ENCODE data around the gene ABLIM1. TPM values are rescaled to one million over a fixed set of nuclear protein-coding genes. Genes with fewer than 3 reads are reported as not detected.

The ABLIM1 gene
- total RNA-seq, 6 donors from 2014 or later, result 92.2 to 153 (median 131) TPM

DNA sequence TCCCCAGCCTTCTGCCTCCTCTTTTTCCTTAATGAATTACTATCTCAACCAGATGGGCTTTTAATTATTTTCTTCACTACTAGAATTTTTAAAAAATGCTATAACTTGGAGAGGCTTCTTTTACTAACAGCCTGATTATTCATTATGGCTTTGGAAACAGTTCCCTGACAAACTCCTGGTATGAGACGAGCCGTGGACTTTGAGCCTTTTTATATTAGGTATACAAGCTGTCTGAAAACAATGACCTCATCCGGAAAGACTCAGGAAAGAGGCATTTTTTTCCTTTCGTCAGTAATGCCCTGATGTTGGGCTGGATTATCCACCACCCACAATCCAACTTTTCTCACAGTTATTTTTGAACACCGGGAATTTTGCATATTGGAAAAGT is 26.7 kb upstream of the ABLIM1 start:
- DNase-seq, result no peak
- 24 to 27% methylated on average over 5 of the region's 5 CpGs for WGBS, 2 donors

DNA sequence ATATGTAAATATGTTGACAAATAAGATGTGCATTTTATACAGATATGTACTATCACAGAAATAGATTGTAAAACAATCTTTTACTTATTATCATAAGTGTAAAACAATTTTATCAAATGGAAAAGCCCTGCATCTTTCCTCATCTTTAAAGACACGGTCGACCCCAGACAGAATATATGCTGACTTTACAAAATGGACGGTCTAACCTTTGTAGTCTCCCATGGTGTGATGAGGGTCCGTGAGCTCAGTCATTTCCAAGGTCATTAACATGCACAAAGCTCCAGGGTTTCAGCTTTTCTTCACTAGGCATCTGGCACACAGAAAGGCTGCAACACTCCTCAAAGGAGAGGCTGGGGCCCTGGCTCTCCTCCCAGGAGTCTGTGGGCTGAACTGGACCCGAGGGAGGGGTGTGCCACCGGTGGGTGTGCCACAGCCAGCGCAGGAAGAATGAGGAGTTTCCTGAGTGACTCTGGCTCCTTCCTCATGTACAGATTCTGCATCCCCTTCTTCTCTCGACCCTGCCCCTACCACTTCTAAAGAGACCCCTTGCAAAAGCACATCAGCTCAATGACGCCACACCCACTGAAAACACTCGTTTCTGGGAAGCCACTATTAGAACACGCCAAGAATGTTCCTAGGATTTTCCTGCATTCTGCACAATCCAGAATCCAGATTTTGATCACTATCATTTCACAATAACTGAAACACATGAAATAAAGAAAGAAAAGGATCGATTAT is 26.2 kb upstream of the ABLIM1 start:
- peak overlapping the region in 3 of 4 donors; percentile 34 to 51 (median 37) for H3K4me3 ChIP-seq
- H3K27ac ChIP-seq, result peak overlapping the region; percentile 66 to 84 (median 80)
- peak; percentile 38 to 63 for DNase-seq
- TF ChIP-seq POLR2A (IDR thresholded peaks at IDR 0.05) (no peak), EP300 (IDR thresholded peaks at IDR 0.05) (peak in 2 of 4 donors; percentile 43 to 89), POLR2AphosphoS5 (IDR thresholded peaks at IDR 0.05) (peak; percentile 33 to 65)
- TF ChIP-seq, protein P1, sequence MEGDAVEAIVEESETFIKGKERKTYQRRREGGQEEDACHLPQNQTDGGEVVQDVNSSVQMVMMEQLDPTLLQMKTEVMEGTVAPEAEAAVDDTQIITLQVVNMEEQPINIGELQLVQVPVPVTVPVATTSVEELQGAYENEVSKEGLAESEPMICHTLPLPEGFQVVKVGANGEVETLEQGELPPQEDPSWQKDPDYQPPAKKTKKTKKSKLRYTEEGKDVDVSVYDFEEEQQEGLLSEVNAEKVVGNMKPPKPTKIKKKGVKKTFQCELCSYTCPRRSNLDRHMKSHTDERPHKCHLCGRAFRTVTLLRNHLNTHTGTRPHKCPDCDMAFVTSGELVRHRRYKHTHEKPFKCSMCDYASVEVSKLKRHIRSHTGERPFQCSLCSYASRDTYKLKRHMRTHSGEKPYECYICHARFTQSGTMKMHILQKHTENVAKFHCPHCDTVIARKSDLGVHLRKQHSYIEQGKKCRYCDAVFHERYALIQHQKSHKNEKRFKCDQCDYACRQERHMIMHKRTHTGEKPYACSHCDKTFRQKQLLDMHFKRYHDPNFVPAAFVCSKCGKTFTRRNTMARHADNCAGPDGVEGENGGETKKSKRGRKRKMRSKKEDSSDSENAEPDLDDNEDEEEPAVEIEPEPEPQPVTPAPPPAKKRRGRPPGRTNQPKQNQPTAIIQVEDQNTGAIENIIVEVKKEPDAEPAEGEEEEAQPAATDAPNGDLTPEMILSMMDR (IDR thresholded peaks at IDR 0.05), result no peak
- no peaks in the 10 kb centered on the region for H3K36me3 ChIP-seq
- WGBS, 2 donors, result 20 to 26% methylated on average over 12 of the region's 12 CpGs
- no peaks in the 10 kb centered on the region for H3K27me3 ChIP-seq
- no peaks in the 10 kb centered on the region for H3K9me3 ChIP-seq
- peak; percentile 69 to 84 for ATAC-seq (ENCODE audit: low FRiP score in 2 of 2)
- peaks cover 39 to 64% (median 47%) of the 10 kb centered on the region in 4 donors for H3K4me1 ChIP-seq

More for the DNA sequence above, 26.7 kb upstream of the ABLIM1 start:
- TF ChIP-seq, protein P1 (IDR thresholded peaks at IDR 0.05), result no peak
- no peak for TF ChIP-seq POLR2AphosphoS5 (IDR thresholded peaks at IDR 0.05)
- TF ChIP-seq POLR2A (IDR thresholded peaks at IDR 0.05), result no peak
- no peak for TF ChIP-seq EP300 (IDR thresholded peaks at IDR 0.05)
- Histone ChIP-seq H3K9me3 (no peaks in the 10 kb centered on the region), H3K4me3 (peak overlapping the region in 3 of 4 donors; percentile 34 to 51 (median 37)), H3K36me3 (no peaks in the 10 kb centered on the region), H3K27ac (peak overlapping the region; percentile 66 to 84 (median 80)), H3K27me3 (no peaks in the 10 kb centered on the region), H3K4me1 (peaks cover 39 to 64% (median 47%) of the 10 kb centered on the region in 4 donors)
- ATAC-seq (ENCODE audit: low FRiP score in 2 of 2), result peak; percentile 41 to 81

DNA sequence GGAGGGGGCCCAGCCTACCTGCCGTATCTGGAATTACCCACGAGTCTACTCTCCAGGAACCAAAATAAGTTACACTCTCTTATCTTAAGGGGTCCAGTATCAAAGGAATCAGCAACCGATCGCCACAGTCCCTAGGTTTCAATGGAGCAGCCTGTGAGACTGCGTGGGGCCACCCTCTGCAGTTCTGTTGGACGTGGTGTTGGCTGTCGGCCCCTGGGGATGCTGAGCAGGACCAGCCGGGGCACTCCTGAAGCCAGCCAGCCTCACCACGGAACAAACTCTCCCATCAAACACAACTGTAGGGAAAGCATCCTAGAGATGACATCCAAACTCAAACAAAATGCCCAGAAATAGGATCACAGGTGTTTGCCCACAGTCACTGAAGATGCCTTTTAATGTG is 25.5 kb upstream of the ABLIM1 start:
- 45 to 47% methylated on average over 9 of the region's 9 CpGs for WGBS, 2 donors
- peak overlapping the region in 3 of 4 donors; percentile 34 to 51 (median 37) for H3K4me3 ChIP-seq
- H3K27me3 ChIP-seq, result no peaks in the 10 kb centered on the region
- H3K4me1 ChIP-seq, result peaks cover 43 to 64% (median 51%) of the 10 kb centered on the region in 4 donors
- peak in 1 of 2 donors; percentile 47 for ATAC-seq (ENCODE audit: low FRiP score in 2 of 2)
- no peaks in the 10 kb centered on the region for H3K9me3 ChIP-seq
- DNase-seq, result peak in 1 of 2 donors; percentile 25
- H3K36me3 ChIP-seq, result no peaks in the 10 kb centered on the region
- peak overlapping the region; percentile 66 to 84 (median 80) for H3K27ac ChIP-seq
- TF ChIP-seq, protein P1 (IDR thresholded peaks at IDR 0.05), result no peak
- no peak for TF ChIP-seq POLR2A (IDR thresholded peaks at IDR 0.05)
- TF ChIP-seq EP300 (IDR thresholded peaks at IDR 0.05), result no peak
- no peak for TF ChIP-seq POLR2AphosphoS5 (IDR thresholded peaks at IDR 0.05)

DNA sequence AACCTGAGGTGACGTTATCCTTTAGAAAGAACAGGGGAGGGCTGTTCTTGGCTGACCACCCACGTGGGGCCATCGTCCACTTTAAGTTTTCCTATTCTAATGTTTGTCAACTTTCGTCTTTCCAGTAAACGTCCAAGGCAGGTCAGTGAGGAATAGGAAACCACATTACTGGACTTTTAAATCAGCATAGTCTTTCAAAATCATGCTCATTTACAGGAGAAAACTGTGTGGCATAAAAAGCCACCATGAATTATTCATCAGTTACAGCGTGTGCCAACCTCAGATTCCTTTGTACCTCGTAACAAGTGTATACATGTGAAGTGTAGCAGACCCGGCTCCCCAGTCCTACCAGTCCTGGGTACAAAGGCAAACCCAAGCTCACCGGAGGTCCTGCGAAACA is 25.1 kb upstream of the ABLIM1 start:
- H3K4me3 ChIP-seq, result peak overlapping the region in 3 of 4 donors; percentile 34 to 51 (median 37)
- ATAC-seq (ENCODE audit: low FRiP score in 2 of 2), result peak in 1 of 2 donors; percentile 70
- H3K9me3 ChIP-seq, result no peaks in the 10 kb centered on the region
- peaks cover 45 to 64% (median 51%) of the 10 kb centered on the region in 4 donors for H3K4me1 ChIP-seq
- H3K27me3 ChIP-seq, result no peaks in the 10 kb centered on the region
- peak overlapping the region; percentile 66 to 84 (median 80) for H3K27ac ChIP-seq
- H3K36me3 ChIP-seq, result no peaks in the 10 kb centered on the region
- no peak for TF ChIP-seq POLR2AphosphoS5 (IDR thresholded peaks at IDR 0.05)
- TF ChIP-seq EP300 (IDR thresholded peaks at IDR 0.05), result peak in 1 of 4 donors; percentile 9
- peak in 1 of 2 donors; percentile 42 for DNase-seq
- WGBS, 2 donors, result 37 to 49% methylated on average over 10 of the region's 10 CpGs

DNA sequence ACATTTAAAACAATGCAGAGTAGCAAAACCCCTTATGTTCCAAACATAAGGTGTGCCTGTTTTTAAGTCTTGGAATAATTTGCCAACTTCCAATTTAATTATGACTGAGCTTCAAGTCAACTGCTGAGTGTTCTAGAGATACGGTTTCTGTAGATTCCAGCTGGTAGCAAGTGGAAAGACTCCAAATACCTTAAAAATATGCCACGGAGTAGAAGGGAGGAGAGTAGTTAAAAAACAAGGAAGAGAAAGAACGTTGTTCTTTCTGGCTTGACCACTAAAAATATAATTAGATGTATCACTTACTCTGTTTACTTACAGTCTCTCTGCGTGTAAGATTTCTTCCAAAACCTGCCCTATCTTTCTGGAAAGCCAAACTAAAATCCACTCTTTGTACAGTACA is 24.5 kb upstream of the ABLIM1 start:
- Histone ChIP-seq H3K27ac (peak overlapping the region; percentile 21 to 84 (median 80)), H3K4me3 (peak overlapping the region in 3 of 4 donors; percentile 34 to 51 (median 37)), H3K9me3 (no peaks in the 10 kb centered on the region), H3K4me1 (peaks cover 45 to 64% (median 51%) of the 10 kb centered on the region in 4 donors), H3K27me3 (no peaks in the 10 kb centered on the region), H3K36me3 (no peaks in the 10 kb centered on the region)
- no peak for TF ChIP-seq EP300 (IDR thresholded peaks at IDR 0.05)
- TF ChIP-seq POLR2AphosphoS5 (IDR thresholded peaks at IDR 0.05), result no peak
- no peak for TF ChIP-seq POLR2A (IDR thresholded peaks at IDR 0.05)
- TF ChIP-seq, protein P1 (IDR thresholded peaks at IDR 0.05), result no peak
- DNase-seq, result no peak
- 16 to 28% methylated on average over 4 of the region's 4 CpGs for WGBS, 2 donors
- no peak for ATAC-seq (ENCODE audit: low FRiP score in 2 of 2)
